Gastroesophageal sphincter (tissue), 3 donors: ENCODE results near the gene BMI1.

Source experiments
- CTCF ChIP-seq, 4 experiments: fragments of 200-600 bp in 2 of 4; fragments of 450-650 bp in 2 of 4; sonication (generic) in 1 of 4; IDR thresholded peaks; one replicate each; pipeline ENCODE4 v1.5.1; 2017 to 2019; ENCODE audit warnings: antibody characterized with exemption in 4 of 4, mild to moderate bottlenecking in 2 of 4, moderate library complexity in 2 of 4
- POLR2A ChIP-seq, 2 donors: fragments of 450-650 bp; IDR thresholded peaks; one replicate each; pipeline ENCODE4 v1.6.1; 2017; ENCODE audit warnings: antibody characterized with exemption in 2 of 2, mild to moderate bottlenecking in 2 of 2, moderate library complexity in 1 of 2
- POLR2AphosphoS5 ChIP-seq: sonication (generic); formaldehyde crosslinking; IDR thresholded peaks from one replicate; pipeline ENCODE4 v1.6.1; 2017; ENCODE audit warnings: antibody characterized with exemption

GRCh38 chr10:22316286-22317075 is 4.4 kb upstream of the BMI1 start, which contains the start of gene COMMD3:
- no peak for TF ChIP-seq CTCF (IDR thresholded peaks at IDR 0.05)
- peak; percentile 72 to 76 for TF ChIP-seq POLR2A (IDR thresholded peaks at IDR 0.05)
- peak; percentile 76 for TF ChIP-seq POLR2AphosphoS5
